SJSA1 (cell line): ENCODE data around the gene NPC1L1. TPM values are rescaled to one million over a fixed set of nuclear protein-coding genes. Genes with fewer than 3 reads are reported as not detected.
"Not testable (repeated sequence)": the region's sequence is repeated elsewhere in the genome, so short reads cannot be mapped to it uniquely, and the experiment has no call there.

Experiments
- DNase-seq, 2 experiments: peaks; one replicate each; pipeline ENCODE4 v3.0.0-alpha.2; 2015 to 2020; ENCODE audit warnings: low spot score in 2 of 2, low read depth in 1 of 2
- H3K27ac ChIP-seq: fragments of 250-450 bp; sonication (Bioruptor Pico); 2 replicates; pipeline ENCODE4 v1.5.1; 2020; ENCODE audit warnings: mild to moderate bottlenecking, moderate library complexity
- H3K27me3 ChIP-seq: fragments of 250-450 bp; sonication (Bioruptor Pico); replicated peaks from 2 replicates; pipeline ENCODE4 v1.5.1; 2020; ENCODE audit warnings: mild to moderate bottlenecking, moderate library complexity
- H3K36me3 ChIP-seq: fragments of 250-450 bp; sonication (Bioruptor Pico); 2 replicates; pipeline ENCODE4 v1.5.1; 2020; ENCODE audit warnings: mild to moderate bottlenecking
- H3K4me1 ChIP-seq: fragments of 250-450 bp; sonication (Bioruptor Pico); replicated peaks from 2 replicates; pipeline ENCODE4 v1.6.1; 2021; ENCODE audit warnings: mild to moderate bottlenecking
- H3K4me3 ChIP-seq: fragments of 250-450 bp; sonication (Bioruptor Pico); 2 replicates; pipeline ENCODE4 v1.5.1; 2020; ENCODE audit warnings: mild to moderate bottlenecking
- H3K9me3 ChIP-seq: fragments of 250-450 bp; sonication (Bioruptor Pico); replicated peaks from 2 replicates; pipeline ENCODE4 v1.5.1; 2020; ENCODE audit warnings: mild to moderate bottlenecking
- total RNA-seq: library from RNA; depleted of rRNA; stranded (reverse); fragments of >200 nt; shearing (Covaris generic); gene quantifications from 2 replicates; pipeline ENCODE4 v1.2.3, GENCODE V29; 2014

The NPC1L1 gene
- total RNA-seq, 1 experiment from 2014 or later = not detected

- H3K27me3 ChIP-seq = no peaks in the 10 kb centered on the region
- no peak overlapping the region for H3K4me3 ChIP-seq
- no peak overlapping the region for H3K27ac ChIP-seq
- DNase-seq = no peak
- no peaks in the 10 kb centered on the region for H3K9me3 ChIP-seq
- H3K36me3 ChIP-seq = peaks cover 29% of the 10 kb centered on the region
- peaks cover 9% of the 10 kb centered on the region; the same call in 1 of the 2 replicates for H3K4me1 ChIP-seq
Observed at GRCh38 chr7:44561481-44561880, 20.4 kb upstream of the NPC1L1 start.

DNA sequence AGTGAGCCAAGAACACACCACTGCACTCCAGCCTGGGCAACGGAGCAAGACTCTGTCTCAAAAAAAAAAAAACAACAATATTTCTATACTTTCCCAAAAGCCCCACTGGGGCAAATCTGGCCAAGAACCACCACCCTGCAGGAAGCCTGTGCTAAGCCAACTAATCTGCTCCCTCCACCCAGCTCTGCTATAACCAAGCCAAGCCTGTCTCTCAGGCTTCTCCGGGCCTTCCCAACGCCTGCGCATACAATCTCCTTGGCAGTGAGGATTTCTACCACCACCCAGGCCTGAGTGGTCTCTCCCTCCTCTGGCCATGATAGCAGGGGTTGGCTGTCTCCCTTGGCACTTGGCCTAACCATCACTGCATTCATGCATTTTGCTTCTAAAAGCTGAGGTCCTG, 18.4 kb upstream of the NPC1L1 start:
- Histone ChIP-seq H3K4me3 (no peak overlapping the region), H3K4me1 (peaks cover 9% of the 10 kb centered on the region; the same call in 1 of the 2 replicates), H3K27me3 (0 out of 2 replicates have a peak, but pooled peaks cover 2% of the 10 kb centered on the region), H3K36me3 (peaks cover 11% of the 10 kb centered on the region), H3K27ac (no peak overlapping the region), H3K9me3 (no peaks in the 10 kb centered on the region)
- no peak for DNase-seq

DNA sequence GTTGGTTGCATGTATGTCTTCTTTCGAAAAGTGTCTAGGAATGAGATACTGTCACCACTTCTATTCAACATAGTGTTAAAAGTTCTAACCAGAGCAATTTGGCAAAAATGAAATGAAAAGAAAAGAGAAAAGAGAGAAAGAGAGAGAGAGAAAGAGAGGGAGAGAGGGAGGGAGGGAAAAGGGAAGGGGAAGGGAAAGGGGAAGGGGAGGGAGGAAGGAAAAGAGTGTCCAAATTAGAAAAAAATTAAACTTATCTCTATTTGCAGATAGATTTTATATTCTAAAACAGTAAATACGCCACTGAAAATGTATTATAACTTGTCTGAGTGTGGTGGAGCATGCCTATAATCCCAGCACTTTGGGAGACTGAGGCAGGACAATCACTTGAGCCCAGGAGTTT, 16.4 kb upstream of the NPC1L1 start:
- Histone ChIP-seq H3K27me3 (peaks cover 2% of the 10 kb centered on the region; the same call in 1 of the 2 replicates), H3K4me3 (no peak overlapping the region), H3K27ac (no peak overlapping the region), H3K4me1 (peaks cover 5% of the 10 kb centered on the region; the same call in 1 of the 2 replicates), H3K9me3 (no peaks in the 10 kb centered on the region), H3K36me3 (no peaks in the 10 kb centered on the region)
- DNase-seq = no peak

GRCh38 chr7:44555350-44555749, 14.2 kb upstream of the NPC1L1 start:
- Histone ChIP-seq H3K9me3 (no peaks in the 10 kb centered on the region), H3K4me3 (no peak overlapping the region), H3K4me1 (no peaks in the 10 kb centered on the region), H3K36me3 (no peaks in the 10 kb centered on the region), H3K27ac (no peak overlapping the region), H3K27me3 (peaks cover 2% of the 10 kb centered on the region; the same call in 1 of the 2 replicates)
- no peak for DNase-seq

- not testable (repeated sequence) for H3K4me1 ChIP-seq, H3K36me3 ChIP-seq, H3K27ac ChIP-seq, H3K9me3 ChIP-seq, DNase-seq, H3K27me3 ChIP-seq, H3K4me3 ChIP-seq
Observed at GRCh38 chr7:44552473-44553005, 11.4 kb upstream of the NPC1L1 start.

DNA sequence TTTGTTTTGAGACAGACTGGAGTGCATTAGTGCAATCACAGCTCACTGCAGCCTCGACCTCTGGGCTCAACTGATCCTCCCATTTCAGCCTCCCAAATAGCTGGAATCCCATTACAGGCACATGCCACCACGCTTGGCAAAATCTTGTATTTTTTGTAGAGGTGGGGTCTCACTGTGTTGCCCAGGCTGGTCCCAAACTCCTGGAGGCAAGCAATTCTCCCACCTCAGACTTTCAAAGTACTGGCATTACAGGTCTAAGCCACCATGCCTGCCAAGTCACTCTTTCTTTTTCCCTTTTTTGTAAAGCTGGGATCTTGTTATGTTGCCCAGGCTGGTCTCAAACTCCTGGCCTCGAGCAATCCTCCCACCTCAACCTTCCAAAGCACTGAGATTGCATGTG, 8.3 kb upstream of the NPC1L1 start:
- DNase-seq = no peak
- Histone ChIP-seq H3K4me1 (peaks cover 7% of the 10 kb centered on the region), H3K9me3 (no peaks in the 10 kb centered on the region), H3K27me3 (peaks cover 7% of the 10 kb centered on the region; the same call in 1 of the 2 replicates), H3K36me3 (no peaks in the 10 kb centered on the region), H3K4me3 (no peak overlapping the region), H3K27ac (no peak overlapping the region)

DNA sequence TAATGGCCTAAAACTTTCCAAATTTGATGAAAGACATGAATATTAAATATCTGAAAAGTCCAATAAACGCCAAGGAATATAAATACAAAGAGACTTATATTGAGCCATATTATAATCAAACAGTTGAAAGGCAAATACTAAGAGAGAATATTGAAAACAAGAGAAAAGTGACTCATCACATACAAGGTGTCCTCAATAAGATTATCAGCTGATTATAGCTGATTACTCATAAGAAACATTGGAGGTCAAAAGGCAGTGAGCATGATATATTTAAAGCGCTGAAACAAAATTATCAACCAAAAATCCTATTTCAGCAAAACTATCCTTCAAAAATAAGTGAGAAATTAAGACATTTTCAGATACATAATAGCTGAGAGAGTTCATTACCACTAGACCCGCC, 7.8 kb upstream of the NPC1L1 start:
- Histone ChIP-seq H3K36me3 (no peaks in the 10 kb centered on the region), H3K9me3 (no peaks in the 10 kb centered on the region), H3K4me3 (no peak overlapping the region), H3K4me1 (peaks cover 7% of the 10 kb centered on the region), H3K27me3 (peaks cover 7% of the 10 kb centered on the region), H3K27ac (no peak overlapping the region)
- no peak for DNase-seq

- H3K4me1 ChIP-seq = peaks cover 7% of the 10 kb centered on the region
- H3K27ac ChIP-seq = no peak overlapping the region
- H3K4me3 ChIP-seq = no peak overlapping the region
- no peaks in the 10 kb centered on the region for H3K36me3 ChIP-seq
- peak in 1 of 2 experiments; percentile 52 for DNase-seq
- no peaks in the 10 kb centered on the region for H3K9me3 ChIP-seq
- peaks cover 7% of the 10 kb centered on the region for H3K27me3 ChIP-seq
Observed at GRCh38 chr7:44547536-44548231, 6.6 kb upstream of the NPC1L1 start.

GRCh38 chr7:44541876-44542610, 913 bp upstream of the NPC1L1 start:
- H3K27ac ChIP-seq = no peak overlapping the region
- no peaks in the 10 kb centered on the region for H3K4me1 ChIP-seq
- DNase-seq = no peak
- H3K9me3 ChIP-seq = no peaks in the 10 kb centered on the region
- no peaks in the 10 kb centered on the region for H3K36me3 ChIP-seq
- no peak overlapping the region for H3K4me3 ChIP-seq
- H3K27me3 ChIP-seq = no peaks in the 10 kb centered on the region; the same call in 1 of the 2 replicates

DNA sequence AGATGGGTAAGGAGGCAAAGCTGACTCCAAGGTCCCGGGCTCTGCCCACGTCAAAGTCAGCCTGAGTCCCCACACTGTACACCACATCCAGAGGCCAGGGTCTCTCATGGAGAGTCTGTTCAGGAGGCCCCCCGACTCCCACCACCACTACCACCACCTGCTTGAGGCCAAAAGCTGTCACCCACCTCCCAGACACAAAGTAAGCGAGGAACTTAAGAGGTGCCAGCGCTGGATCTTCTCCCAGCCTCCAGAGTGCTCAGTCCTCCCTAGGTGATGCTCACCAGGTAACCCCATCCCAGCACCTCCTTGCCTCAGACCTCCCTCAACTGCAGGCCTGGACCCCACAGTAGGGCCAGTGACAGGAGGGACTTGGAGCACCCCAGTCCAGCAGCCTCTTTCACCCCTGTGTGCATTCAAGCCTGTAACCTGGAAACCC, 520 bp downstream of the NPC1L1 start:
- H3K4me3 ChIP-seq = no peak overlapping the region
- no peaks in the 10 kb centered on the region for H3K36me3 ChIP-seq
- H3K27me3 ChIP-seq = no peaks in the 10 kb centered on the region; the same call in 1 of the 2 replicates
- no peak for DNase-seq
- H3K9me3 ChIP-seq = no peaks in the 10 kb centered on the region
- H3K27ac ChIP-seq = no peak overlapping the region
- no peaks in the 10 kb centered on the region for H3K4me1 ChIP-seq

- H3K36me3 ChIP-seq = no peaks in the 10 kb centered on the region
- no peaks in the 10 kb centered on the region; the same call in 1 of the 2 replicates for H3K27me3 ChIP-seq
- H3K4me3 ChIP-seq = no peak overlapping the region
- H3K27ac ChIP-seq = no peak overlapping the region
- H3K4me1 ChIP-seq = no peaks in the 10 kb centered on the region
- no peaks in the 10 kb centered on the region for H3K9me3 ChIP-seq
- DNase-seq = no peak
Observed at GRCh38 chr7:44539669-44540506, 1.2 kb downstream of the NPC1L1 start.

DNA sequence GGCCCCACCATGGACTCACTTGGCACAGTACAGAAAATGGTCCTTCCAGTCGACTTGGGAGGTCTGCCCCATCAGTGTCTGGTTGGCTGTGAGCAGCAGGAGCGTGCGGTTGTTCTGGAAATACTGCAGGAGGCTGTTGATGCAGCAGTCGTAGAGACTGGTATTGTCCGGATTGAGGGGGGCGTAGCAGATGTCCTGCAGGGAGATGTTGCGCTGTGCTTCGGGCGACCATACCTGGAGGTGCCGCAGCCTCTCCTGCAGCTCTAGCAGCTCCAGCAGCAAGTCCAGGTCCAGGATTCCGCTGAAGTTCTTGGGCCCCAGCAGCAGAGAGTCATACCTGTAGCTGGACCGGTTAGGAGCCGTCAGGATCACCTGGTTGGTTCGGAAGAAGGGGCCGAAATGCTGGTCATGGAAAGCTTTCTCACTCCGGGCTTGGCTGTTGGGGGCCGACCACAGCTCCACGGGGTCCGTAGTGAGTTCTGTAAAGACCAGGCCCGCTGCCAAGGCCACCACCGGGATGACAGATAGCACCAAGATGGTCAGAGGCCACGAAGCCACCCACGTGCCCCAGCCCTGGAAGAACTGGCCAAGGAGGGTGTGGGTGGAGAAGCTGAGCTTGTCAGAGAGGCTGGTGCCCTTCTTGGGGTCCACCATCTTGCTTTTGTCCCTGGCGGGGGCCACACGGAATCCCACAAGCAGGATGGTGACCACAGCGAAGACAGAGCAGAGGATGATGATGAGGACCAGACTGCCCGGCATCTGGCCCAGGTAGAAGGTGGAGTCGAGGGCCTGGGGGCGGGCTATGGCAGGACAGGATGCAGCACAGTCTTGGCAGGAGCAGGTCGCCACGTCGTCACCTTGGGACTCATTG, 2.1 kb downstream of the NPC1L1 start:
- DNase-seq = no peak

More for the DNA sequence above, 2.1 kb downstream of the NPC1L1 start:
- no peaks in the 10 kb centered on the region for H3K36me3 ChIP-seq
- H3K4me1 ChIP-seq = no peaks in the 10 kb centered on the region
- no peak overlapping the region for H3K27ac ChIP-seq
- H3K27me3 ChIP-seq = no peaks in the 10 kb centered on the region; the same call in 1 of the 2 replicates
- H3K9me3 ChIP-seq = no peaks in the 10 kb centered on the region
- H3K4me3 ChIP-seq = no peak overlapping the region
